Stimulated activated CD4-positive, alpha-beta T cell treated with anti-CD3 and anti-CD28 coated beads, Interleukin-1b, Interleukin-23, amount 100 ng/mL, for 24 hours (primary cell): Measurements from ENCODE around the gene NRIP2.

Experiments used
- DNase-seq, 4 experiments: peaks; one replicate each; pipeline ENCODE4 v3.0.0-alpha.2; 2020; ENCODE audit warnings: low read depth in 4 of 4, low spot score in 1 of 4

The NRIP2 gene

DNA sequence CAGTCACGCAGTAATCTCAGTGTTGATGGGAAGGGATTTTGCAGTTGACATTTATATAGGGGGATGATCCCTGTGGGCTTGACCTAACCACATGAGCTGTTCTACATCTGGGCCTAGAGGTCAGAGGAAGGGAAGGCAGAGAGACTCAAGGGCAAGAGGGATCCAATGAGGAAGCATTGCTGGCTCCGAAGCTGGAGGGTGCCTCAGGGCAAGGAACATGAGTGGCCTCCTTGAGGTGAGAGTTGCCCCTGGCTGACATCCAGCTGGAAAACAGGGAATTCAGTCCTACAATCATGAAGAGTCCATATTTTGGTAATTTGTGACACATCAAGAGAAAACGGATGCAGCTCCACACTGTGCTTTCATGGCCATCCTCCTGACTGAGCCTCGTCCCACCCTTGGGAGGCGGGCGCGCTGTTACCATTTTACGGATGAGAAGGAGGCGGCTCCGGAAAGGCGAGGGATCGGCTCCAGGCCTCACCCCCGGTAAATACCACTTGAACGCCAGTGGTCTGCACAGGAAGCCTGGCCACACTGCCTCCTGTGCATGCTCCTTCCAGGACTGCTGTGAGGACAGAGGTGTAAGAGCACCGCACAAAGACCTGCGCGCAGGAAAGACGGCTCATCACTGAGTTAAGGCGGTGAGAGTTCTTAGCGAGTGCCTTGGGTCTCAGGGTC lies 58.6 kb downstream of the NRIP2 start:
- DNase-seq = no peak

DNA sequence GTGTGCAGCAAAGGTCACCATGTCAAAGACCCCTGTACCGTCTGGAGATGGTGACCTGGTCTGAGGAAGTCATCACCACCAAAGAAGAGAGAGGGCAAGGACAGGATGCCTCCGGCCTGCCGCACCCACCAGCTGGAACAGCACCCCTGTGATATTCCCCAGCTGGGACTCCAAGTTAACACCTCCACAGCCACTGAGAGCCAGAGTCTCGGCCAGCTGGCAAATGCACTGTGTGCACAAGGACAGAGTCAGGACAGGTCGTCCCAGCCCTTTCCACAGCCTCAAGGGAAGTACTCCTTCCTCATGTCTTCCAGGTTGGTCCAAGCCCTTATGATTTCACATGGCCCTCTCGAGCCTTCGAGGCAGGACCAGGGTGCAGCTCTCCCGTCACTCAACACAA lies 59.4 kb downstream of the NRIP2 start:
- DNase-seq = no peak
